Lung (tissue), 12 donors: ENCODE data around the gene RGS12. TPM values are rescaled to one million over a fixed set of nuclear protein-coding genes. Genes with fewer than 3 reads are reported as not detected.

Experiments
- ATAC-seq: fragments of 200-7000 bp; cut with Tn5 transposase; one replicate; pipeline ENCODE4 v1.9.1; 2020; ENCODE audit warnings: moderate number of reproducible peaks; ENCODE audit not compliant: insufficient read depth, low FRiP score
- DNase-seq, 3 donors: peaks; one replicate each; pipeline ENCODE4 v3.0.0-alpha.2; 2013 to 2017
- H3K27ac ChIP-seq, 2 donors: one replicate each; pipeline ENCODE4 v1.5.1; 2013; ENCODE audit warnings: mild to moderate bottlenecking in 2 of 2, moderate library complexity in 2 of 2, control low read depth in 1 of 2, inconsistent platforms in 1 of 2, low read depth in 1 of 2, low read length in 1 of 2
- H3K27me3 ChIP-seq, 3 donors: one replicate each; pipeline ENCODE4 v1.5.1; 2013; ENCODE audit warnings: low read length in 2 of 3; ENCODE audit not compliant: control insufficient read depth in 3 of 3, insufficient read depth in 3 of 3
- H3K36me3 ChIP-seq, 4 donors: one replicate each; pipeline ENCODE4 v1.5.1; 2013; ENCODE audit warnings: low read length in 4 of 4, mild to moderate bottlenecking in 1 of 4, moderate library complexity in 1 of 4; ENCODE audit not compliant: control insufficient read depth in 4 of 4, insufficient read depth in 4 of 4
- H3K4me1 ChIP-seq, 5 donors: one replicate each; pipeline ENCODE4 v1.5.1; 2013; ENCODE audit warnings: low read length in 5 of 5, mild to moderate bottlenecking in 2 of 5, moderate library complexity in 1 of 5; ENCODE audit not compliant: control insufficient read depth in 5 of 5, insufficient read depth in 5 of 5
- H3K4me3 ChIP-seq: one replicate; pipeline ENCODE4 v1.5.1; 2013; ENCODE audit warnings: mild to moderate bottlenecking, control low read depth, moderate library complexity
- H3K9ac ChIP-seq, 2 donors: one replicate each; pipeline ENCODE4 v1.5.1; 2013; ENCODE audit warnings: low read length in 2 of 2, control low read depth in 1 of 2; ENCODE audit not compliant: insufficient read depth in 1 of 2
- H3K9me3 ChIP-seq, 4 donors: one replicate each; pipeline ENCODE4 v1.5.1; 2013; ENCODE audit warnings: low read length in 3 of 4, mild to moderate bottlenecking in 1 of 4, moderate library complexity in 1 of 4; ENCODE audit not compliant: control insufficient read depth in 4 of 4, insufficient read depth in 3 of 4
- CTCF ChIP-seq: IDR thresholded peaks from 2 replicates; pipeline ENCODE4 v1.5.1; 2012; ENCODE audit warnings: mild to moderate bottlenecking; ENCODE audit errors: control extremely low read depth, extremely low read depth
- WGBS, 2 donors: extraction: QIAGEN DNeasy Blood & Tissue Kit; methylation state at CpG; one replicate each; pipeline ENCODE4 v1.1.7; 2013; 5-methylcytosine and 5-hydroxymethylcytosine counted together
- polyA plus RNA-seq, 2 donors: library from polyadenylated mRNA; stranded (reverse); fragments of 200-250 nt; gene quantifications; one replicate each; pipeline ENCODE4 v1.2.1, GENCODE V29; 2013
- total RNA-seq, 2 donors: library from RNA; depleted of rRNA in 1 of 2; stranded (reverse); fragments of >200 nt in 1 of 2; gene quantifications; one replicate each; pipeline ENCODE4 v1.2.1, GENCODE V29; 2014 to 2021
- donor health status: control.
- donor health status: control.
- donor health status: Bipolar disorder and iron deficiency.
- donor health status: healthy.
- donor health status: DM: yes; HTN: yes; CAD: no.

RGS12 gene
- total and polyA plus RNA-seq, 4 donors, result 15.4 to 76.6 (median 44.9) TPM

- no peak overlapping the region for H3K4me3 ChIP-seq
- 81 to 92% methylated on average over 10 of the region's 10 CpGs for WGBS, 2 donors
- H3K4me1 ChIP-seq, result peaks cover 0 to 20% (median 13%) of the 10 kb centered on the region in 5 donors
- peaks cover 0 to 5% (median 4%) of the 10 kb centered on the region in 4 donors for H3K36me3 ChIP-seq
- no peak for TF ChIP-seq CTCF
- H3K27me3 ChIP-seq, result no peaks in the 10 kb centered on the region
- DNase-seq (no peak), ATAC-seq (no peak)
- no peak overlapping the region for H3K9ac ChIP-seq
- no peak overlapping the region for H3K27ac ChIP-seq
- H3K9me3 ChIP-seq, result no peaks in the 10 kb centered on the region
Observed at GRCh38 chr4:3338976-3339531, 46.2 kb downstream of the RGS12 start.

GRCh38 chr4:3339577-3339976, 46.8 kb downstream of the RGS12 start:
- no peak overlapping the region for H3K9ac ChIP-seq
- WGBS, 2 donors, result 97 to 98% methylated on average over 3 of the region's 3 CpGs
- DNase-seq, result no peak
- H3K4me3 ChIP-seq, result no peak overlapping the region
- H3K27ac ChIP-seq, result no peak overlapping the region
- ATAC-seq, result no peak
- TF ChIP-seq CTCF, result no peak
- peaks cover 0 to 20% (median 13%) of the 10 kb centered on the region in 5 donors for H3K4me1 ChIP-seq
- no peaks in the 10 kb centered on the region for H3K27me3 ChIP-seq
- H3K36me3 ChIP-seq, result peaks cover 0 to 5% (median 4%) of the 10 kb centered on the region in 4 donors
- H3K9me3 ChIP-seq, result no peaks in the 10 kb centered on the region

GRCh38 chr4:3340038-3340699, 47.3 kb downstream of the RGS12 start:
- Histone ChIP-seq H3K27ac (no peak overlapping the region), H3K27me3 (no peaks in the 10 kb centered on the region), H3K9ac (no peak overlapping the region), H3K36me3 (peaks cover 0 to 5% (median 4%) of the 10 kb centered on the region in 4 donors), H3K4me3 (no peak overlapping the region), H3K9me3 (no peaks in the 10 kb centered on the region), H3K4me1 (peaks cover 0 to 20% (median 13%) of the 10 kb centered on the region in 5 donors)
- WGBS, 2 donors, result 92 to 93% methylated on average over 26 to 28 of the region's 28 CpGs
- no peak for TF ChIP-seq CTCF
- DNase-seq (no peak), ATAC-seq (no peak)
